Effector CD8-positive, alpha-beta T cell (primary cell): ENCODE results near the gene DDR2.

Experiments
- DNase-seq: peaks from one replicate; lab custom pipeline; 2025; lab: John Stamatoyannopoulos, UW

The DDR2 gene

GRCh38 chr1:162629651-162630050 is 2.6 kb upstream of the DDR2 start:
- no peak for DNase-seq

GRCh38 chr1:162631546-162632191 is 595 bp upstream of the DDR2 start:
- no peak for DNase-seq

- no peak for DNase-seq
Measured at GRCh38 chr1:162632698-162633080, 425 bp downstream of the DDR2 start.

GRCh38 chr1:162633081-162633762 is 958 bp downstream of the DDR2 start:
- DNase-seq = no peak

GRCh38 chr1:162635418-162635817 is 3.2 kb downstream of the DDR2 start:
- DNase-seq = no peak

GRCh38 chr1:162639718-162640117 is 7.5 kb downstream of the DDR2 start:
- no peak for DNase-seq

- no peak for DNase-seq
Measured at GRCh38 chr1:162641114-162641513, 8.8 kb downstream of the DDR2 start.

GRCh38 chr1:162644986-162645314 is 12.7 kb downstream of the DDR2 start:
- no peak for DNase-seq

GRCh38 chr1:162645666-162646065 is 13.4 kb downstream of the DDR2 start:
- DNase-seq = no peak

GRCh38 chr1:162649583-162649982 is 17.3 kb downstream of the DDR2 start:
- no peak for DNase-seq

GRCh38 chr1:162654915-162655620 is 22.8 kb downstream of the DDR2 start:
- no peak for DNase-seq

- no peak for DNase-seq
Measured at GRCh38 chr1:162656266-162656665, 24.0 kb downstream of the DDR2 start.

GRCh38 chr1:162660574-162660973 is 28.3 kb downstream of the DDR2 start:
- DNase-seq = no peak

- DNase-seq = no peak
Measured at GRCh38 chr1:162661336-162661735, 29.1 kb downstream of the DDR2 start.

GRCh38 chr1:162662013-162662412 is 29.7 kb downstream of the DDR2 start:
- no peak for DNase-seq

- no peak for DNase-seq
Measured at GRCh38 chr1:162663086-162663485, 30.8 kb downstream of the DDR2 start.

GRCh38 chr1:162663589-162664106 is 31.4 kb downstream of the DDR2 start:
- DNase-seq = no peak

GRCh38 chr1:162666006-162666645 is 33.9 kb downstream of the DDR2 start:
- no peak for DNase-seq

- DNase-seq = no peak
Measured at GRCh38 chr1:162667381-162668080, 35.3 kb downstream of the DDR2 start.

GRCh38 chr1:162670928-162671663 is 38.8 kb downstream of the DDR2 start:
- no peak for DNase-seq
